SU-DHL-6 (cell line): ENCODE results near the gene MAT1A.

ENCODE experiments used
- H2AFZ ChIP-seq: fragments of 200-600 bp; sonication (generic); 2 replicates; pipeline ENCODE4 v1.6.1; 2014; ENCODE audit warnings: low read depth, mild to moderate bottlenecking, moderate library complexity, mixed read lengths, antibody characterized with exemption, low read length; ENCODE audit not compliant: severe bottlenecking
- H3F3A ChIP-seq: fragments of 200-600 bp; shearing (Covaris generic); 2 replicates; pipeline ENCODE4 v1.6.0; 2016; ENCODE audit warnings: antibody characterized with exemption, mild to moderate bottlenecking; ENCODE audit not compliant: insufficient read depth
- H3K27ac ChIP-seq: fragments of 200-600 bp; sonication (generic); 2 replicates; pipeline ENCODE4 v1.5.1; 2016; ENCODE audit warnings: low read depth, mild to moderate bottlenecking, low read length, moderate library complexity, mixed read lengths
- H3K27me3 ChIP-seq: fragments of 200-600 bp; sonication (generic), shearing (Covaris generic); 2 replicates; pipeline ENCODE4 v1.6.0; 2014; ENCODE audit warnings: mild to moderate bottlenecking, low read length
- H3K36me3 ChIP-seq: fragments of 200-600 bp; sonication (generic); 2 replicates; pipeline ENCODE4 v1.6.1; 2014; ENCODE audit warnings: mild to moderate bottlenecking, low read length, mixed read lengths
- H3K4me2 ChIP-seq: fragments of 300-600, 200-600 bp; shearing (Covaris generic), sonication (generic); 2 replicates; pipeline ENCODE4 v1.6.0; 2014; ENCODE audit warnings: low read length, low read depth, mild to moderate bottlenecking; ENCODE audit not compliant: poor library complexity, severe bottlenecking
- H3K4me3 ChIP-seq: fragments of 200-600 bp; sonication (generic); 2 replicates; pipeline ENCODE4 v1.5.1; 2014; ENCODE audit warnings: antibody characterized with exemption, low read length, mild to moderate bottlenecking, mixed read lengths; ENCODE audit not compliant: insufficient read depth, poor library complexity, severe bottlenecking
- H3K79me2 ChIP-seq: fragments of 200-600 bp; sonication (generic); 2 replicates; pipeline ENCODE4 v1.6.1; 2014; ENCODE audit warnings: mild to moderate bottlenecking, low read length, moderate library complexity; ENCODE audit not compliant: insufficient read depth
- H3K9ac ChIP-seq: fragments of 200-600 bp; sonication (generic); 2 replicates; pipeline ENCODE4 v1.7.0; 2014; ENCODE audit warnings: mild to moderate bottlenecking, low read length
- H3K9me2 ChIP-seq: fragments of 200-600 bp; sonication (generic); replicated peaks from 2 replicates; pipeline ENCODE4 v1.6.1; 2014; ENCODE audit warnings: low read length; ENCODE audit not compliant: insufficient read depth
- H3K9me3 ChIP-seq: fragments of 200-600 bp; sonication (generic); 2 replicates; pipeline ENCODE4 v1.6.1; 2014; ENCODE audit warnings: low read length, mixed read lengths; ENCODE audit not compliant: insufficient read depth
- H4K20me1 ChIP-seq: fragments of 200-600 bp; sonication (generic); 2 replicates; pipeline ENCODE4 v1.6.1; 2014; ENCODE audit warnings: low read depth, mild to moderate bottlenecking, antibody characterized with exemption, low read length, moderate library complexity, mixed read lengths
- EZH2phosphoT487 ChIP-seq: fragments of 200-600 bp; sonication (generic), shearing (Covaris generic); conservative IDR thresholded peaks from 2 replicates; pipeline ENCODE4 v1.6.1; 2018; ENCODE audit warnings: mild to moderate bottlenecking, antibody characterized with exemption, low read length, moderate library complexity, mixed read lengths
- TF ChIP-seq, protein P1 (sequence below): fragments of 200-600 bp; sonication (generic); IDR thresholded peaks from one replicate; pipeline ENCODE4 v1.5.1; 2017; ENCODE audit warnings: antibody characterized with exemption, mild to moderate bottlenecking, low read length, moderate library complexity; ENCODE audit not compliant: insufficient read depth, poor library complexity, severe bottlenecking

Gene MAT1A

DNA sequence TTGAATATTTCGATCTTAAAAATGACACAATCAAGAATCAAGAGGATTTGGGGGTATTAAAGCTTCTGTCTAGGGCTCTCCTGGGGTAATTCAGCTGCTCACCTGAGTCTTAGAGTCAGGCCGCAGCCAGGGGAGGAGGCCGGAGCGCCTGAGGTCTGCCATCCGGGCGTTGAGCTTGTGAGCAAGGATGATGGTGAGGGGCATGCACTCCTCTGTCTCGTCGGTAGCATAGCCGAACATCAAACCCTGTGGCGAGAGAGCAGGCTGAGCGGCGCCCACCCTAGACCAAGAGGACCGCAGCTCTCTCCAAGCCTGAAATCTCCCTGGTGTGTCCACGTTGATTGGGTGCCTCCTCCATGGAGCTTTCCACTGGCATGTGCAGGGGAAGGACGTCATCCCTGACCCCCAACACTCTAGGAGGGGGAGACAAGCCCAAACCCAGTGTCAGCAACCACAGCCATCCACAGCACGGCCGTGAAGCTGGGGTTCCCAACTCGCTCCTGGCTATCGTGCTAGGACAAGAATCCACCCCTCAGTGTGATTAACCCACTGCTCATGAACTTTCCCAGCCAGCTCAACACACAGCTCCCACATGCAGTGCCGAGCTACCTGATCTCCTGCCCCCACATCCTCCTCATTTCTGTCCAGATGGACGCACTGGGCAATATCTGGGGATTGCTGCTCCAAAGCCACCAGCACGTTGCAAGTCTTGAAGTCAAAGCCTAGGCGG lies 9.2 kb downstream of the MAT1A start:
- Histone ChIP-seq H3K9me2 (no peaks in the 10 kb centered on the region), H3K36me3 (no peaks in the 10 kb centered on the region), H3F3A (no peaks in the 10 kb centered on the region), H3K4me2 (no peak overlapping the region), H3K79me2 (no peaks in the 10 kb centered on the region), H3K9ac (no peak overlapping the region), H3K27ac (no peak overlapping the region), H4K20me1 (no peaks in the 10 kb centered on the region), H3K9me3 (no peaks in the 10 kb centered on the region), H3K27me3 (no peaks in the 10 kb centered on the region), H2AFZ (no peak overlapping the region), H3K4me3 (no peak overlapping the region)
- TF ChIP-seq EZH2phosphoT487: no peak
- TF ChIP-seq, protein P1, sequence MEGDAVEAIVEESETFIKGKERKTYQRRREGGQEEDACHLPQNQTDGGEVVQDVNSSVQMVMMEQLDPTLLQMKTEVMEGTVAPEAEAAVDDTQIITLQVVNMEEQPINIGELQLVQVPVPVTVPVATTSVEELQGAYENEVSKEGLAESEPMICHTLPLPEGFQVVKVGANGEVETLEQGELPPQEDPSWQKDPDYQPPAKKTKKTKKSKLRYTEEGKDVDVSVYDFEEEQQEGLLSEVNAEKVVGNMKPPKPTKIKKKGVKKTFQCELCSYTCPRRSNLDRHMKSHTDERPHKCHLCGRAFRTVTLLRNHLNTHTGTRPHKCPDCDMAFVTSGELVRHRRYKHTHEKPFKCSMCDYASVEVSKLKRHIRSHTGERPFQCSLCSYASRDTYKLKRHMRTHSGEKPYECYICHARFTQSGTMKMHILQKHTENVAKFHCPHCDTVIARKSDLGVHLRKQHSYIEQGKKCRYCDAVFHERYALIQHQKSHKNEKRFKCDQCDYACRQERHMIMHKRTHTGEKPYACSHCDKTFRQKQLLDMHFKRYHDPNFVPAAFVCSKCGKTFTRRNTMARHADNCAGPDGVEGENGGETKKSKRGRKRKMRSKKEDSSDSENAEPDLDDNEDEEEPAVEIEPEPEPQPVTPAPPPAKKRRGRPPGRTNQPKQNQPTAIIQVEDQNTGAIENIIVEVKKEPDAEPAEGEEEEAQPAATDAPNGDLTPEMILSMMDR: no peak

DNA sequence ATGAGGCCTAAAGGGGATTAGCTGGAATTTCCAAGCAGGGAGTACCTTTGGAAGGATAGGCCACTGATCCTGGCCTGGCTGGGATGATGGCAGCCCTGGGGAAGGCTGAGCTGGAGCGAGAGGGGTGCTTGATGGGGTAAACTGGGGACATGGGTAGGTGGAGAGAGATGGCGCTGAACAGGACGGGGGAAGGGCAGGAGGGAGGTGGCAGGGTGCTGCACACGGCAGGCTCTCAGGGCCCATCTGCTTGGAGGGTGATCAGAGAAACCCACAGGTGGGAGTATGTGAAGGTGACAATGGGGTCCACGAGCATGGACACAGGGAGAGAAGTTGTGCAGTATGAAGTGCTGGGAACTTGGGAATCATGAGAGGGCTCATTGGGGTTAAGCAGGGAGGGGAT lies 10.3 kb downstream of the MAT1A start:
- H3K9me3 ChIP-seq: no peaks in the 10 kb centered on the region
- no peak overlapping the region for H3K4me3 ChIP-seq
- H2AFZ ChIP-seq: no peak overlapping the region
- H3K27ac ChIP-seq: no peak overlapping the region
- TF ChIP-seq, protein P1: no peak
- TF ChIP-seq EZH2phosphoT487: no peak
- H3K36me3 ChIP-seq: no peaks in the 10 kb centered on the region
- H3F3A ChIP-seq: no peaks in the 10 kb centered on the region
- no peaks in the 10 kb centered on the region for H4K20me1 ChIP-seq
- no peak overlapping the region for H3K4me2 ChIP-seq
- H3K9me2 ChIP-seq: no peaks in the 10 kb centered on the region
- H3K27me3 ChIP-seq: no peaks in the 10 kb centered on the region
- H3K9ac ChIP-seq: no peak overlapping the region
- no peaks in the 10 kb centered on the region for H3K79me2 ChIP-seq

DNA sequence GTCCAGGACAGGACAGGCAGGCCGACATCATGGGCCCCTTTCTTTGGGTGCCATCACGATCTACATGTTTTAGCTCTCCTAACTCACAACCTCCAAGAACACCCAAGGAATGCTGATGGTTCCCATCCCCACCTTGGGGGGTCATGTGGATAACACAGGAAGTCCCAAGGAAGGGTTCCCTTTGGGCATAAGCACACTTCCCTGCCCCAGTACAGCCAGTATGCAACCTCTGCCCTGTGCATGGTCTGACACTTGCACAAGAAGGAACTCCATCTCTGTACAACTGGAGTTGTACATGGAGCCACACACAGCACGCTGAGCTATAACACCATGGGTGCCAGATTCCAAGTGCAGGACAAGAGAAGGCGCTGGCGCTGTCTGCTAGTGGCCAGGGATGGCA lies 11.0 kb downstream of the MAT1A start:
- Histone ChIP-seq H3F3A (no peaks in the 10 kb centered on the region), H3K9me2 (no peaks in the 10 kb centered on the region), H4K20me1 (no peaks in the 10 kb centered on the region), H3K79me2 (no peaks in the 10 kb centered on the region), H3K9me3 (no peaks in the 10 kb centered on the region), H3K27me3 (no peaks in the 10 kb centered on the region), H3K4me2 (no peak overlapping the region), H3K9ac (no peak overlapping the region), H2AFZ (no peak overlapping the region), H3K4me3 (no peak overlapping the region), H3K27ac (no peak overlapping the region), H3K36me3 (no peaks in the 10 kb centered on the region)
- TF ChIP-seq, protein P1: no peak
- no peak for TF ChIP-seq EZH2phosphoT487
